ENCODE data around the gene ATF7. TPM values are rescaled to one million over a fixed set of nuclear protein-coding genes. Genes with fewer than 3 reads are reported as not detected.
"Not testable (repeated sequence)": the region's sequence is repeated elsewhere in the genome, so short reads cannot be mapped to it uniquely, and the experiment has no call there.

The ATF7 gene
- polyA plus RNA-seq, 2 of the 4 experiments (the other 2 are of a cell fraction): 22.9 to 38.9 TPM

DNA sequence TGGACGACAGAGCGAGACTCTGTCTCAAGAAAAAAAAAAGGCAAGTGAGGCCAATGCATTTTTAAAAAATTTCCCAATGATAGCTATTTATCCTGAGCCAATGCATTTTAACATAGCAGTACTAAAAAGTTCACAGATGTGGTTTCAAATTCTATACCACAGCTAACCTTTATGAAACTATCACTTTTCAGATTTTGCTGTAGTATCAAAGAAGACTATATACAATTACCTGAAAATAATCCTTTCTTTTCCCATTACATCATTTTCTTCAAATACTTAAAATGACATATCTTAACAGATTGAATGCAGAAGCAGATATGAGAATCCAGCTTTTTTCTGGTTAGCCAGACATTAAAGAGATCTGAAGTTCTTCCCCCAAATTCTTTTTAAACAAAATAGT lies 13.2 kb downstream of the ATF7 start:
- no peak overlapping the region for H3K27ac ChIP-seq
- FAIRE-seq (no peak), DNase-seq (ENCODE audit: low read depth in 1 of 2, low spot score in 1 of 2) (no peak), ATAC-seq (no peak)
- CTCF ChIA-PET: interaction anchor here (1.1 to 3.8 kb wide), 4 partner anchors 13 to 134 kb away, joined by 3 to 20 read pairs (median 8); partner anchors contain the start of gene ATP5MC2
- POLR2A ChIA-PET: no interaction called here
- TF ChIP-seq, protein P1, sequence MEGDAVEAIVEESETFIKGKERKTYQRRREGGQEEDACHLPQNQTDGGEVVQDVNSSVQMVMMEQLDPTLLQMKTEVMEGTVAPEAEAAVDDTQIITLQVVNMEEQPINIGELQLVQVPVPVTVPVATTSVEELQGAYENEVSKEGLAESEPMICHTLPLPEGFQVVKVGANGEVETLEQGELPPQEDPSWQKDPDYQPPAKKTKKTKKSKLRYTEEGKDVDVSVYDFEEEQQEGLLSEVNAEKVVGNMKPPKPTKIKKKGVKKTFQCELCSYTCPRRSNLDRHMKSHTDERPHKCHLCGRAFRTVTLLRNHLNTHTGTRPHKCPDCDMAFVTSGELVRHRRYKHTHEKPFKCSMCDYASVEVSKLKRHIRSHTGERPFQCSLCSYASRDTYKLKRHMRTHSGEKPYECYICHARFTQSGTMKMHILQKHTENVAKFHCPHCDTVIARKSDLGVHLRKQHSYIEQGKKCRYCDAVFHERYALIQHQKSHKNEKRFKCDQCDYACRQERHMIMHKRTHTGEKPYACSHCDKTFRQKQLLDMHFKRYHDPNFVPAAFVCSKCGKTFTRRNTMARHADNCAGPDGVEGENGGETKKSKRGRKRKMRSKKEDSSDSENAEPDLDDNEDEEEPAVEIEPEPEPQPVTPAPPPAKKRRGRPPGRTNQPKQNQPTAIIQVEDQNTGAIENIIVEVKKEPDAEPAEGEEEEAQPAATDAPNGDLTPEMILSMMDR (IDR thresholded peaks at IDR 0.05): no peak
- TF ChIP-seq JUNB (IDR thresholded peaks at IDR 0.05) (no peak), HES2 (IDR thresholded peaks at IDR 0.05) (no peak), RNF2 (IDR thresholded peaks at IDR 0.05; ENCODE audit: borderline replicate concordance, low read depth) (no peak), FOXS1 (CRISPR knock-in tag; IDR thresholded peaks at IDR 0.05) (no peak), REST (IDR thresholded peaks at IDR 0.05) (no peak), CHD4 (IDR thresholded peaks at IDR 0.05; ENCODE audit: borderline replicate concordance) (no peak), ZSCAN20 (CRISPR knock-in tag; IDR thresholded peaks at IDR 0.05) (no peak), KDM1A (IDR thresholded peaks at IDR 0.05; ENCODE audit: low read depth) (no peak), ESRRA (IDR thresholded peaks at IDR 0.05; ENCODE audit: borderline replicate concordance, low read length) (no peak), HOXB5 (CRISPR knock-in tag; IDR thresholded peaks at IDR 0.05) (no peak), CHD2 (IDR thresholded peaks at IDR 0.05; ENCODE audit: low read length, partially characterized antibody) (no peak), HOXB13 (CRISPR knock-in tag; IDR thresholded peaks at IDR 0.05; ENCODE audit: low read depth) (no peak)
- no peak overlapping the region for H3K4me3 ChIP-seq
- WGBS (ENCODE audit: missing lambda C conversion rate): 100% methylated on average over 2 of the region's 2 CpGs
- peaks cover 10% of the 10 kb centered on the region; the same call in 1 of the 3 replicates for H3K4me1 ChIP-seq
- H3K9me3 ChIP-seq: no peaks in the 10 kb centered on the region
- H3K4me2 ChIP-seq: no peak overlapping the region

GRCh38 chr12:53611304-53611703 lies 14.9 kb downstream of the ATF7 start:
- Histone ChIP-seq H3K4me1 (0 out of 3 replicates have a peak, but pooled peaks cover 10% of the 10 kb centered on the region), H3K4me2 (no peak overlapping the region), H3K9me3 (no peaks in the 10 kb centered on the region), H3K4me3 (no peak overlapping the region), H3K27ac (no peak overlapping the region)
- whole genome bisulfite sequencing (ENCODE audit: missing lambda C conversion rate): 96% methylated on average over 8 of the region's 8 CpGs
- FAIRE-seq (no peak), ATAC-seq (no peak), DNase-seq (ENCODE audit: low read depth in 1 of 2, low spot score in 1 of 2) (no peak)
- CTCF ChIA-PET: interaction anchor here (0.8 to 3.8 kb wide), 6 partner anchors 13 to 135 kb away, joined by 3 to 20 read pairs (median 8); partner anchors contain the start of gene ATP5MC2
- TF ChIP-seq MAFK (IDR thresholded peaks at IDR 0.05; ENCODE audit: partially characterized antibody) (peak; percentile 60), ESRRA (IDR thresholded peaks at IDR 0.05; ENCODE audit: borderline replicate concordance, low read length) (no peak), BHLHE40 (IDR thresholded peaks at IDR 0.05; ENCODE audit: low read depth, low read length) (no peak)
- POLR2A ChIA-PET: no interaction called here

DNA sequence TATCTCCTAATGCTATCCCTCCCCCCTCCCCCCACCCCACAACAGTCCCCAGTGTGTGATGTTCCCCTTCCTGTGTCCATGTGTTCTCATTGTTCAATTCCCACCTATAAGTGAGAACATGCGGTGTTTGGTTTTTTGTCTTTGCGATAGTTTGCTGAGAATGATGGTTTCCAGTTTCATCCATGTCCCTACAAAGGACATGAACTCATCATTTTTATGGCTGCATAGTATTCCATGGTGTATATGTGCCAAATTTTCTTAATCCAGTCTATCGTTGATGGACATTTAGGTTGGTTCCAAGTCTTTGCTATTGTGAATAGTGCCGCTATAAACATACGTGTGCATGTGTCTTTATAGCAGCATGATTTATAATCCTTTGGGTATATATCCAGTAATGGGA lies 19.5 kb downstream of the ATF7 start:
- H3K4me1 ChIP-seq; DNase-seq (ENCODE audit: low read depth in 1 of 2, low spot score in 1 of 2); H3K4me2 ChIP-seq; H3K9me3 ChIP-seq; FAIRE-seq; CTCF ChIA-PET; H3K27ac ChIP-seq; POLR2A ChIA-PET; ATAC-seq; H3K4me3 ChIP-seq: not testable (repeated sequence)
- WGBS (ENCODE audit: missing lambda C conversion rate): 91% methylated on average over 5 of the region's 5 CpGs
